ENCODE results near the gene GP2.

GP2 gene

DNA sequence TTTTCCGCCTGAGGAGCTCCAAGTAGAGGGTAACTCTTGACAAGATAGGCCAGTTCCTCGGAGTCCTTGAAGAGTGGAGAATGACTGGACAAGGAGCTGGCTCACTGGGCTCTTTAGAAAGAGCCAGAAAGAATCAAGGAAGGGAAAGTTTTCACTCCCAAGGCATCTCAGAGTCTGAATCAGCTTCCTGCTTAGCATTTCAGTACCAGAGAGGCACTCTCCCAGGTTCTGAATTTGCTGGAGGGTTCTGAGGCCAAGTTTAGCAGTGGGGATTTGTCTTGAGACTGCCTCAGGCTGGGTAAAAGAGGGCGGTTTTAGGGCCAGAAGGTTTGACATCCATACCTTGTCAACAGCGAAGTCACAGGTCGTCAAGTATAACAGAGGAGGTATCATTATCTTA is 25.5 kb downstream of the GP2 start:
- no peaks in the 10 kb centered on the region for H3K9me3 ChIP-seq (ENCODE audit: insufficient read depth, low read depth, low read length)
- H3K36me3 ChIP-seq (ENCODE audit: insufficient read depth, low read length) = no peaks in the 10 kb centered on the region
- no peak overlapping the region for H3K4me3 ChIP-seq (ENCODE audit: low read length, poor library complexity, severe bottlenecking)
- H3F3A ChIP-seq (ENCODE audit: low read depth) = no peaks in the 10 kb centered on the region
- no peaks in the 10 kb centered on the region for H3K4me1 ChIP-seq (ENCODE audit: insufficient read depth, low read length, poor library complexity, severe bottlenecking)
- no peaks in the 10 kb centered on the region for H3K9me2 ChIP-seq (replicated peaks; ENCODE audit: low read depth, low read length)
- TF ChIP-seq EZH2phosphoT487 (IDR thresholded peaks at IDR 0.05; ENCODE audit: borderline replicate concordance) = no peak
- TF ChIP-seq, protein P1, sequence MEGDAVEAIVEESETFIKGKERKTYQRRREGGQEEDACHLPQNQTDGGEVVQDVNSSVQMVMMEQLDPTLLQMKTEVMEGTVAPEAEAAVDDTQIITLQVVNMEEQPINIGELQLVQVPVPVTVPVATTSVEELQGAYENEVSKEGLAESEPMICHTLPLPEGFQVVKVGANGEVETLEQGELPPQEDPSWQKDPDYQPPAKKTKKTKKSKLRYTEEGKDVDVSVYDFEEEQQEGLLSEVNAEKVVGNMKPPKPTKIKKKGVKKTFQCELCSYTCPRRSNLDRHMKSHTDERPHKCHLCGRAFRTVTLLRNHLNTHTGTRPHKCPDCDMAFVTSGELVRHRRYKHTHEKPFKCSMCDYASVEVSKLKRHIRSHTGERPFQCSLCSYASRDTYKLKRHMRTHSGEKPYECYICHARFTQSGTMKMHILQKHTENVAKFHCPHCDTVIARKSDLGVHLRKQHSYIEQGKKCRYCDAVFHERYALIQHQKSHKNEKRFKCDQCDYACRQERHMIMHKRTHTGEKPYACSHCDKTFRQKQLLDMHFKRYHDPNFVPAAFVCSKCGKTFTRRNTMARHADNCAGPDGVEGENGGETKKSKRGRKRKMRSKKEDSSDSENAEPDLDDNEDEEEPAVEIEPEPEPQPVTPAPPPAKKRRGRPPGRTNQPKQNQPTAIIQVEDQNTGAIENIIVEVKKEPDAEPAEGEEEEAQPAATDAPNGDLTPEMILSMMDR (conservative IDR thresholded peaks at IDR 0.05; ENCODE audit: low read length) = no peak
- H4K20me1 ChIP-seq (ENCODE audit: insufficient read depth, low read length, poor library complexity, severe bottlenecking) = no peaks in the 10 kb centered on the region
- no peak overlapping the region for H3K9ac ChIP-seq (ENCODE audit: low read depth, low read length, poor library complexity, severe bottlenecking)
- no peak overlapping the region for H3K4me2 ChIP-seq (ENCODE audit: low read depth, low read length, poor library complexity, severe bottlenecking)
- H2AFZ ChIP-seq (ENCODE audit: low read length) = no peak overlapping the region
- no peaks in the 10 kb centered on the region for H3K27me3 ChIP-seq (ENCODE audit: insufficient read depth, low read length, poor library complexity, severe bottlenecking)
- H3K79me2 ChIP-seq (ENCODE audit: insufficient read depth, low read length) = no peaks in the 10 kb centered on the region

DNA sequence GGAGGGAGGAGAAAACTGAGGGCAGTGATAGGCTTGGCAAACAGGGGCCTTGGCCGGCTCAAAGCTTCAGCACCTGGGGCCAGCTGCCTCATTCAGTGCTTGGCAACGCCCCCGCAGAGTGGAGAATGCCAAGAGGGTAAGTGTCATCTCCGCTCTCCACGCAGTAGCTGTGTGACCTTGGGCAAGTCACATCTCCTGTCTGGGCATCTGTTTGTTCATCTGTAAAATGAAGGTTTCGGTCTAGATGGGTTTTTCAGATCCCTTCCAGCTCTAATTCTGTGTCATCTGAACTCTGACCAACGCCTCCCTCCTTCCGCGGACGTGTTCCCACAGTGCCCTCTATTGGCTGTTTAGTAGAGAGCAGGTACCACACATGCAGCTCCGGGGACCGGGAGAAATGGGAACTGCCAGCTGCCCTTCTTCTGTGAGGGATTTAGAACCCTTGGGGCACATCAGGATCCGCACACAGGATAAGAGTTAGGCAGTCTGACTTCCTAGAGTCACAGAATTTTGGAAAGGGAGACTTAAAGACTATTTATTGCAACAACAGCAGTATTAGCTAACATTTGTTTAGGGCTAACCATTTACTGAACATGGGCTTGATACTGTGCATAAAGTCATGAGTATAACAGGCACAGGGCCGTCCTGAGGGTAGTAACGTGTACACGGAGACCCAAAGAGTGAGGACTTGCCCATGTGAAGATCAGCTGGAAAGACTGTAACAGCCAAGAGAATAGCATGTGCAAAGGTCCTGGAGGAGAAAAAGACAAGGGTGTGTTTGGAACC is 26.8 kb downstream of the GP2 start:
- no peaks in the 10 kb centered on the region for H3K36me3 ChIP-seq (ENCODE audit: insufficient read depth, low read length)

DNA sequence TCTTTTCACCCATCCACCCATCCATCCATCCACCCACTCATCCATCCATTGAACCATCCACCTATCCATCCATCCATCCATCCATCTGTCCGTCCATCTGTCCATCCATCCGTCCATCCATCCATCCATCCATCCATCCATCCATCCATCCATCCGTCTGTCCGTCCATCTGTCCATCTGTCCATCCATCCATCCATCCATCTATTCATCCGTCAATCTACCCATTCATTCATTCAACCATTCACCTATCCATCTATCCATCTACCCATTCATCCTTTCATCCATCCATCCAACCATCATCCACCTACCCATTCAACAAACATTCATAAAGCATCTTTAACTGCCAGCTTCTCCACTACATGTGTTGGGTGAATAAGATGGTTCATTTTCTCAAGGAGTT is 28.9 kb downstream of the GP2 start:
- Histone ChIP-seq H3K9me3 (ENCODE audit: insufficient read depth, low read depth, low read length) (no peaks in the 10 kb centered on the region), H3F3A (ENCODE audit: low read depth) (no peaks in the 10 kb centered on the region), H3K4me1 (ENCODE audit: insufficient read depth, low read length, poor library complexity, severe bottlenecking) (no peaks in the 10 kb centered on the region), H3K27me3 (ENCODE audit: insufficient read depth, low read length, poor library complexity, severe bottlenecking) (no peaks in the 10 kb centered on the region), H2AFZ (ENCODE audit: low read length) (no peak overlapping the region), H3K9me2 (replicated peaks; ENCODE audit: low read depth, low read length) (no peaks in the 10 kb centered on the region), H3K36me3 (ENCODE audit: insufficient read depth, low read length) (no peaks in the 10 kb centered on the region), H3K79me2 (ENCODE audit: insufficient read depth, low read length) (no peaks in the 10 kb centered on the region), H3K4me3 (ENCODE audit: low read length, poor library complexity, severe bottlenecking) (no peak overlapping the region), H4K20me1 (ENCODE audit: insufficient read depth, low read length, poor library complexity, severe bottlenecking) (no peaks in the 10 kb centered on the region), H3K4me2 (ENCODE audit: low read depth, low read length, poor library complexity, severe bottlenecking) (no peak overlapping the region), H3K9ac (ENCODE audit: low read depth, low read length, poor library complexity, severe bottlenecking) (no peak overlapping the region)
- no peak for TF ChIP-seq EZH2phosphoT487 (IDR thresholded peaks at IDR 0.05; ENCODE audit: borderline replicate concordance)
- TF ChIP-seq, protein P1 (conservative IDR thresholded peaks at IDR 0.05; ENCODE audit: low read length) = no peak

More for the DNA sequence above, 26.8 kb downstream of the GP2 start:
- Histone ChIP-seq H3K9me3 (ENCODE audit: insufficient read depth, low read depth, low read length) (no peaks in the 10 kb centered on the region), H3K4me3 (ENCODE audit: low read length, poor library complexity, severe bottlenecking) (no peak overlapping the region), H4K20me1 (ENCODE audit: insufficient read depth, low read length, poor library complexity, severe bottlenecking) (no peaks in the 10 kb centered on the region), H3K4me1 (ENCODE audit: insufficient read depth, low read length, poor library complexity, severe bottlenecking) (no peaks in the 10 kb centered on the region), H3K79me2 (ENCODE audit: insufficient read depth, low read length) (no peaks in the 10 kb centered on the region), H2AFZ (ENCODE audit: low read length) (no peak overlapping the region), H3F3A (ENCODE audit: low read depth) (no peaks in the 10 kb centered on the region), H3K9me2 (replicated peaks; ENCODE audit: low read depth, low read length) (no peaks in the 10 kb centered on the region), H3K4me2 (ENCODE audit: low read depth, low read length, poor library complexity, severe bottlenecking) (no peak overlapping the region), H3K27me3 (ENCODE audit: insufficient read depth, low read length, poor library complexity, severe bottlenecking) (no peaks in the 10 kb centered on the region), H3K9ac (ENCODE audit: low read depth, low read length, poor library complexity, severe bottlenecking) (no peak overlapping the region)
- TF ChIP-seq, protein P1 (conservative IDR thresholded peaks at IDR 0.05; ENCODE audit: low read length) = peak; percentile 87
- TF ChIP-seq EZH2phosphoT487 (IDR thresholded peaks at IDR 0.05; ENCODE audit: borderline replicate concordance) = no peak
